CD4-positive, alpha-beta T cell treated with Interleukin-1 beta for 1 hour (primary cell): ENCODE measurements around the gene METTL1.

Experiments used
- DNase-seq, 2 donors: peaks; one replicate each; pipeline ENCODE4 v3.0.0-alpha.2; 2020 to 2022

Gene METTL1

GRCh38 chr12:57751788-57752667, 19.9 kb downstream of the METTL1 start, which contains the start of gene CDK4:
TSS of gene CDK4 (minus strand) at chr12:57752310. CDS start at chr12:57751717, 593 bp downstream.
- DNase-seq = peak; percentile 99 to 100

- no peak for DNase-seq
These were observed 20.5 kb downstream of the METTL1 start for GRCh38 chr12:57751432-57751787.

GRCh38 chr12:57750561-57751431, 21.1 kb downstream of the METTL1 start:
- no peak for DNase-seq

DNA sequence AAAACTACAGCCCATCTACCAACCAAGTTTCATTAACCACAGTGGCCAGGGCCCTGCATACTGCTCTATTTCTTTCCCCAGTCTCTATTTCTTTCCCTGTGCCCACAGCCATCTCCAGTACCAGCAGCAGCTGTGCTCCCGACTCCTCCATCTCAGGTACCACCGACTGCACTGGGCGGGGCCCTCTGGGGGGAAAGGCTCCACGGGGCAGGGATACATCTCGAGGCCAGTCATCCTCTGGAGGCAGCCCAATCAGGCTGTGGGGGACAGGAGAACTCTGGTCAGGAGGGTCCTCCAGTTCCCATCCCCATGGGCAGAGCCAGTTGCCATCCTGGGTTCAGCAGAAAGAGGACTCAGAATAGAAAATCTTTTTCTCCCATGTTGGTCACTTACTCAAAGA, 22.8 kb downstream of the METTL1 start:
- no peak for DNase-seq

- DNase-seq = no peak
These were observed 25.9 kb downstream of the METTL1 start for GRCh38 chr12:57746025-57746424.

DNA sequence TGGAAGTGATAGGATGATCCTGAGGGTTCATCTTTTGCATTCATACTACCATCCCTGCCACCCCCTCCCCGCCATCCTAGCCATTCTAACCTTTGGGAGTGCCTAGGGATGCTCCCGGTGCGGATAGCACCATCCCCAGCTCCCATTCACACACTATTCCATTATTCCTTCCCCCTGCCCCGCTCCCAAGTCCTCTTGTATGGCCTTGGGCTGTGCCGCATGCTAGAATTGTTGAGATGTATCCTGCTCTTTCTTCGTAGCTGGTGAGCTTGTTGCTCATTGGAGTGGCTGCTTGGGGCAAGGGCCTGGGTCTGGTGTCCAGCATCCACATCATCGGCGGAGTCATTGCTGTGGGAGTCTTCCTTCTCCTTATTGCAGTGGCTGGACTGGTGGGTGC, 26.4 kb downstream of the METTL1 start:
- DNase-seq = no peak

- peak; percentile 96 to 97 for DNase-seq
These were observed 27.0 kb downstream of the METTL1 start, which contains the start of gene TSPAN31 for GRCh38 chr12:57744777-57745484. TSS of gene TSPAN31 (plus strand) at chr12:57745039. CDS start at chr12:57745155, 116 bp downstream.

- DNase-seq = peak; percentile 86
These were observed 27.6 kb downstream of the METTL1 start for GRCh38 chr12:57744194-57744776.

DNA sequence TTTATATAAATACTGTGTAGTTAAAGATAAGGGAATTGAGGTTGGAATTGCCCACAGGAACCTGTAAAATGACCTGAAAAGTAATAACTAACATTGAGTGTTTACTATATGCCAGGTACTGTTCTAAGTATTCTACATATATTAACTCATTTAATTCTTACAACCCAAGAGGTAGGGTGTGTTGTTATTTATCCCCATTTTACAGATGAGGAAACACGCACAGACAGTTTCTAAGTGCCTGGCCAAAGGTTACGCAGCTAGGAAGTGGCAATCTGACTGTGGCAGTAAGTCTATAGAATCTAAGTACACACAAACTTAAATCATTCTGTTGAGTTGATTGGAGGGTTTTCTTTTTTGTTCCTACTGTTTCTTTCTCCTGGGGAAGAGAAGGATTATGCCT, 28.1 kb downstream of the METTL1 start:
- DNase-seq = no peak

DNA sequence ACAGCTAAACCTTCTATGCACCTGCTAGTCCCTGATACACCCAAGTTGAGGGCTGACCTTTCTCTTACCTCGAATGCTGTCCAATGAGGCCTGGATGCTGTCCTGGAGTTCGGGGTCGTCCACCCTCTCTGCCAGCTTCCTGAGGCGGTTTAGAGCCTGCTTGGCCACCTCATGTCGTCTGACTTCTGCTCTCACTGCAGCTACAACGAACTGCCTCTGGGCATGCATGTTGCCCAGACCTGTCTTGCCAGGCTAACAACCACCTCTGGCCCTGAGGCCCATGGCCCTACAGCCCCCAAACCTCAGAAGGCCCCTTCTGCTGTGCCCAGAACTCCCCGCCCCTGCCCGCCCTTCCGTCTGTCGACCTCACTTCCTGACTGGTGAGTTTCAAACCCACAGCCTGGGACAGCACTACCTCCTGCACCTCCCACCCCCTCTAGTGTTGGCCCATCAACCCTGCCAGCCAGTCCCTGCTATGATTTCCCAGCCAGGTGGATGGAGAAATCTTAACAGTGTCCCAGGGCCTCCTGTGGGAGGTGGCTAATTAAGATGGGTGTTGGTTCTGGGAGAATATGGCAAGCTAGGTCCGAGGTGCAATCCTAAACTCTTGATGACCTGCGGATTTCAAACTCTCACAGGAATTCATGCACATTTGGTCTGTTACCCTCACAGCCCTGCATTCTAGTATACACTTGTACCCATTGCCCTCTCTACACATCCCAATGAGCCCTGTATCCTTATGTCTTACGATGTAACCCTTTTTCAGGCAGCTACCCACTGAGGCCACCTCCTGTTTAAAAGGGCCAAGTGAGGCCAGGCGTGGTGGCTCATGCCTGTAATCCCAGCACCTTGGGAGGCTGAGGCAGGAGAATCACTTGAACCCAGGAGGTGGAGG, 29.8 kb downstream of the METTL1 start:
- DNase-seq = peak; percentile 87 to 88

DNA sequence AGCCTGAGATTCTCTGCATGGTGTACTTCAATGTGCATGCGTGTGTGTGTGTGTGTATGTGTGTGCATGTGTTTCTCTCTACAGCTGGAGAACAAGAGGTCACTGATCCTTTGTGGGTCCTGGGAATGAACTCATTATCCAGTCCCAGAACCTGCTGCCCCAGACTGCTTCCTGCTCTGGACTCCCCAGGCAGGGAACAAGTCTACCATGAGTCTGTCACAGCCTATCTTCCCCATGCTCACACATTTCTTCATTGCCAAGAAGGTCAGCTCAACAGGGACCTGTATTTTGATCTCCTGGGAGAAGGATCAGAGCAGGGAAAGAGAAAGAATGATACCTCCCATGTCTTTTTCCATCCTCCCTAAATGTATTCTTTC, 30.5 kb downstream of the METTL1 start:
- no peak for DNase-seq

DNA sequence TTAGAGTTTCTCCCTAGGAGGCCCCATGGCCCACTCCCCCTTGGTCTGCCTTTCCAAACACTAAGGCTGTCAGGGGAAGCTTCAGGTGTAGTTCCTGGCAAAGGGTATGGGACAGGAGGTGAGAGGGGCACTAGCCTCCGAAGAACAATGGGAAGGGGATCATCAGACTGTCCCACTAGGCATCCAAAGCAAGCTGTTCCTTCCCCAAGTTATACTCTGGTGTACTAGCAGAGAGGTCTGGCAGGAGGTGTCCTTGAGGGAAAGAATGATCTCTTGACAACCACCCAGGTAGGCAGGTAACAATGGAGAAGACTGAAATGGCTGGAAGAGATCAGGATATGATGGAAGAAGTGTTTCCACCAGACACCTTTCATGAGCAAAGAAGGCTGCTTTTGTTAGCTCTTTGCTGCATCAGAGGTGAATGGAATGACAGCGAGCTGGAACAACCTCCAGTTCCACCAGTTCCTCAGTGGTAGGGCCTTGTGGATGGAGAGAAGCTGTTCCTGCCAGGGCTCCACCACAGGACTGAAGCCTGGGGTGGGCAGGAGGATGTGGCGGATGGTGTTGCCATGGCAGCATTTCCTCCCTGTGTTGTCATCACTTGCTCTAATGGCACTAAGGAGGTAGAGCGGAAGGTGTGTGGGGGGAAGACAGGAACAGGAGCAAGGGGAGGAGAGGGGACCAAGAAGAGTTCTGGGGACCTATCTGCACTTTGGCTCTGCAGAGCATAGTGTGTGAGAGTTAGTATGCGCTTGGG, 31.1 kb downstream of the METTL1 start:
- DNase-seq = peak; percentile 87 to 88

DNA sequence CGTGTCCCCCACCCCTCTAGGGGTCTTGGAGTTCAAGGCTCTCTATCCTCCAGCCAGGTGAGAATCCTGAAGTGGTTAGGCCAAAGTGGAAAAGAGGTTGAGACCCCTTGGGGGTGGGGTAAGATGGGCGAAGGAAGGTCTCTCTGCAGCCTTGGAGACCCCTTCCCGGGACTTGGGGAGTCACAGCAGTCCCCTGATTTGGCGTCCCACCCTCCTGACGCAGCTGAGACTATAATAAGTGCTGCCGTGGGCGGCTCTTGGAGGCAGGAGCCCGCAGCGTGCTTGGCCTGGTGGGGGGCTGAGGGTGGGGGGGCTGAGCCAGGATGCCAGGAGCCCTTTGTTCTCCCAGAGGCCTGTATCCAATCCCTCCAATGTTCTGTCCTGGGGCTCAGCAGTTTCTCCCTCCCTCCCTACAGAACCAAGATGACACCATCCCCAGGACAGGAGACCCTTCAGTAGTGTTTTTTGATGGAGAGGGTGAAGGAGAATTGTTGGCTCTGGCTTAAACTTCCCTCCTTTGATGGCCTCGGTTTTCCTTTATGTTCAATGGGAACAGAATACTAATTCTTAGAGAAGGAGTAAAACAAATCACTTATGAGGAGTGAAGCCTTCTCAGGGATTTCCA, 31.9 kb downstream of the METTL1 start:
- no peak for DNase-seq

DNA sequence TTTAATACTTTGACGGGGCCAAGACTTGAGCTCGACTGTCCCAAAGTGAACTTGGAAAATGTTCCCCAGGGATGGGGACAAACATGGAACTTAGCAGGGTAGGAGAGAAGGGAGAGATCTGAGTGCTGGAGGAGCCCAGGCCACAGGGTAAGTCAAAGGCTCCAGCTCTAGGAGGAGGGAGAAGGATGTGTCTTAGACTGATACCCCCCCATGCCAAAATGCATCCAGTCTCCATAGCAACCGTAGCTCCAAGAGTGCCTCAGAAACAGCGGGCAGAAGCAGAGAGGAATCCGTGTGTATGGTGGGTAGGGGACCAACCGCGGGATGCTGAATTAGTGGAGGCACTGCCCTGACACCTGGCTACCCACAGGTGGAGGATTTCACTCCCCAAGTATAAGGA, 32.5 kb downstream of the METTL1 start:
- no peak for DNase-seq

DNA sequence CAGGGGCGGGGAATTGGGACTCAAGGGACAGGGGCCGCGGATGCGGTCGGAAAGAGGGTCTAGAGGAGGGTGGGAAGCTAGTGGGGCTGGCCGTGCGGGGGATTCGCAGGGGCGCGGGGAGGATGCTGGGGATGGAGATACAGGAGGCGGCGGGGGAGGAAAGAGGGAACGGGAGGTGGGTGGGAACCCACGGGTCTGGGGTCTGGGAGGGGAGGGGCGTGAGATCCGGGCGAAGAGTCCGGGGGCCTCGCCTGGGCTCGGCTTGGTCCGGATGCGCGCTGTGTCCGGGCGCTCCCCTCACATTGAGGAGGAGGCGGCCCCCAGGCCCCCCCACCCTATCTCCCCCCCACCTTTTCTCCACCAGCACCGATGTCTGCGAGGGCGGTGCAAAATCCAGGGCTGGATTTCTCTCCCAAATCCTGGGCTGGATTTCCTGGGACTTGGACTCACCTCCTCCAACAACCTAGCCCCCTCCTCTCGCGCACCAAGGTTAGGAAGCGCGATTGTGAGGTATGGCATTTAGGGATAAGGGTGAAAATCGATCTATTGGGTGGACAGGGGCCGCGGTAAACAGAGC, 33.2 kb downstream of the METTL1 start, which contains the start of gene AGAP2:
AGAP2 (minus strand) TSS at position 82 of the 577 bp plus-strand sequence. CDS start 496 bp downstream, outside the sequence.
- DNase-seq = no peak

- DNase-seq = no peak
These were observed 34.1 kb downstream of the METTL1 start for GRCh38 chr12:57737467-57738460.

DNA sequence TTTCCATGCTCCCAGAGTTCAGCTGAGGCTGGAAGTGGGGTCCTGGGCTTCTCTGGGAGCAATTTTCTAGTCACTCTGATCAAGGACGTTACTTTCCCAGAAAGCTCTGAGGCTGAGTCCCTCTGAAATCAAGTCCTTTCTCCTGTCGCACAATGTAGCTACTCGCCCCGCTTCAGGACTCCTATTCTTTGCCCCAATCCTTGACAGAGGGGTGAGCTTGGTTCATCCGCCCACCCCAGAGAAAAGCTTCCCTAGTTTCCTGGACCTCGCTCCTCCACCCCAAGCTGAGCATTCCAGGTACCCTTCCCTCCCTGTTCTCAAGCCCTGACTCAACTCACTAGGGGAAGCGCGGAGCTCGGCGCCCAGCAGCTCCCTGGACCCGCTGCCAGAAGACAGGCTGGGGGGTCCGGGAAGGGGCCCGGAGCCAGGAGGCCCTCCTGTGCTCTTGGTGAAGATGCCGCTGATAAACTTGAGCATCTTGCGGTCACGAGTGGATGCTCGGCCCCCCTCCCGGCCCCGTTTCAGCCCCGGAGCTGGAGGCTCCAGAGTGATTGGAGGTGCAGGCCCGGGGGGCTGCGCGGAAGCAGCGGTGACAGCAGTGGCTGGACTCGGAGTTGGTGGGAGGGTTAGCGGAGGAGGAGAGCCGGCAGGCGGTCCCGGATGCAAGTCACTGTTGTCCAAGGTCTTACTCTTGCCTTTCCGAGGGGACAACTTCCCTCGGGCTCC, 35.0 kb downstream of the METTL1 start:
- DNase-seq = no peak
